Measurements from ENCODE around the gene ATXN7.

- TF ChIP-seq POLR2A (IDR thresholded peaks at IDR 0.05): no peak
- TF ChIP-seq CTCF (IDR thresholded peaks at IDR 0.05): no peak
Observed at GRCh38 chr3:63910891-63911290, 47.2 kb downstream of the ATXN7 start.

All from Peyer's patch (tissue), 4 donors.